Measurements from ENCODE around the gene SMCO2. TPM values are rescaled to one million over a fixed set of nuclear protein-coding genes. Genes with fewer than 3 reads are reported as not detected.

Gene SMCO2
- total and polyA plus RNA-seq, 2 of the 8 experiments (the other 6 are each of a cell fraction or from before 2014, with no cell fraction given): 0.24 to 0.80 TPM

- DNase-seq (ENCODE audit: low read depth in 1 of 2, low spot score in 2 of 2) (no peak), FAIRE-seq (no peak)
- CTCF ChIA-PET (ENCODE audit: partially characterized antibody): no interaction called here
- Histone ChIP-seq H4K8ac (ENCODE audit: extremely low read depth, insufficient read depth, low read length) (no peak overlapping the region), H3K79me2 (ENCODE audit: control insufficient read depth in 1 of 2, insufficient read depth in 2 of 2, low read length in 2 of 2) (peaks cover 0 to 33% of the 10 kb centered on the region in 2 experiments; a peak in 3 of 4 replicates), H3K4me1 (replicated peaks in 1 of 4; ENCODE audit: control insufficient read depth in 3 of 4, insufficient read depth in 4 of 4, low read length in 3 of 4) (peaks cover 0 to 8% (median 2%) of the 10 kb centered on the region in 4 experiments; a peak in 2 of 7 replicates), H2BK15ac (ENCODE audit: low read length) (no peak overlapping the region), H3K56ac (replicated peaks; ENCODE audit: insufficient read length, low read depth, low read length) (no peak overlapping the region), H3K27me3 (replicated peaks in 1 of 4; ENCODE audit: control insufficient read depth in 3 of 4, extremely low read depth in 1 of 4, insufficient read depth in 3 of 4, low read length in 3 of 4) (no peaks in the 10 kb centered on the region), H3K36me3 (ENCODE audit: control insufficient read depth in 2 of 4, insufficient read depth in 4 of 4, low read length in 3 of 4) (no peaks in the 10 kb centered on the region), H2BK5ac (ENCODE audit: low read depth, low read length) (no peak overlapping the region), H3K9me3 (ENCODE audit: insufficient read depth in 2 of 2, low read depth in 1 of 2, low read length in 1 of 2) (no peaks in the 10 kb centered on the region), H2AFZ (ENCODE audit: low read length) (no peak overlapping the region), H2BK20ac (ENCODE audit: low read length) (no peak overlapping the region), H3K23me2 (ENCODE audit: low read depth, low read length) (no peaks in the 10 kb centered on the region), H3K23ac (ENCODE audit: insufficient read length) (no peak overlapping the region), H3K9ac (replicated peaks in 1 of 4; ENCODE audit: extremely low read depth in 1 of 4, low read depth in 3 of 4, low read length in 3 of 4) (no peak overlapping the region), H3K27ac (ENCODE audit: low read depth, low read length) (no peak overlapping the region), H3K79me1 (ENCODE audit: low read depth, low read length) (peaks cover 5% of the 10 kb centered on the region; the same call in 1 of the 2 replicates), H2AK5ac (ENCODE audit: low read depth, low read length) (no peak overlapping the region), H4K91ac (replicated peaks; ENCODE audit: insufficient read length, low read length) (no peak overlapping the region), H4K20me1 (replicated peaks in 1 of 2; ENCODE audit: control insufficient read depth in 1 of 2, insufficient read depth in 2 of 2, low read length in 2 of 2) (no peaks in the 10 kb centered on the region), H2BK120ac (replicated peaks; ENCODE audit: low read depth, low read length) (no peak overlapping the region), H3K4ac (replicated peaks; ENCODE audit: insufficient read length, low read depth, low read length) (no peak overlapping the region), H3K4me2 (ENCODE audit: insufficient read depth in 1 of 2, low read depth in 2 of 2, low read length in 2 of 2) (no peak overlapping the region), H2BK12ac (ENCODE audit: low read depth, low read length) (no peak overlapping the region), H3K14ac (ENCODE audit: insufficient read length) (no peak overlapping the region), H4K5ac (ENCODE audit: insufficient read length, low read depth, low read length) (no peak overlapping the region), H3K4me3 (ENCODE audit: extremely low read depth in 1 of 4, insufficient read depth in 2 of 4, low read depth in 3 of 4, low read length in 4 of 4) (no peak overlapping the region), H3K18ac (ENCODE audit: extremely low read depth, low read length) (no peak overlapping the region)
- TF ChIP-seq EGR1 (IDR thresholded peaks at IDR 0.05; ENCODE audit: borderline replicate concordance, low read depth, low read length) (no peak), MAFK (IDR thresholded peaks at IDR 0.05; ENCODE audit: low read depth, low read length) (no peak), KDM5A (IDR thresholded peaks at IDR 0.05; ENCODE audit: low read length) (no peak), JUND (IDR thresholded peaks at IDR 0.05; ENCODE audit: low read length) (no peak), SP4 (IDR thresholded peaks at IDR 0.05; ENCODE audit: low read length) (no peak)
- POLR2A ChIA-PET (ENCODE audit: partially characterized antibody): interaction anchor here (0.6 kb wide), 1 partner anchor 586 kb away, joined by 4 read pairs; no protein-coding TSS in a partner anchor
- 100% methylated on average over 1 of the region's 1 CpG; no CpG with 5 or more reads in 1 of the 2 experiments for WGBS, 2 experiments (ENCODE audit: extremely low coverage in 1 of 2, insufficient coverage in 1 of 2, insufficient read length in 1 of 2, insufficient replicate concordance in 2 of 2, low coverage in 1 of 2, low lambda C conversion rate in 2 of 2, missing lambda C conversion rate in 1 of 2)
These were observed 88.2 kb downstream of the SMCO2 start for GRCh38 chr12:27534765-27535161.

All from H1 (cell line).